Thoracic aorta (tissue), 2 donors: Measurements from ENCODE around the gene FKBP3. TPM values are rescaled to one million over a fixed set of nuclear protein-coding genes. Genes with fewer than 3 reads are reported as not detected.

Source experiments
- ATAC-seq: fragments of 150-250 bp; one replicate; pipeline ENCODE4 v1.8.0; 2017; ENCODE audit warnings: low read depth; ENCODE audit not compliant: insufficient number of reproducible peaks, low FRiP score
- DNase-seq: peaks from one replicate; pipeline ENCODE4 v3.0.0-alpha.2; 2020; ENCODE audit warnings: low spot score
- H3K27ac ChIP-seq, 2 donors: fragments of 200-600 bp; sonication (generic); 1 replicate in 1 of 2; 2 replicates in 1 of 2; pipeline ENCODE4 v1.5.1; 2016; ENCODE audit warnings: mild to moderate bottlenecking in 2 of 2, moderate library complexity in 2 of 2
- H3K27me3 ChIP-seq: fragments of 200-600 bp; sonication (generic); replicated peaks from 2 replicates; pipeline ENCODE4 v1.6.0; 2016; ENCODE audit warnings: mild to moderate bottlenecking; ENCODE audit not compliant: insufficient read depth
- H3K36me3 ChIP-seq: fragments of 200-600 bp; sonication (generic); one replicate; pipeline ENCODE4 v1.5.1; 2016
- H3K4me1 ChIP-seq, 2 donors: fragments of 200-600 bp; sonication (generic); 1 replicate in 1 of 2; 2 replicates in 1 of 2; pipeline versions ENCODE4 v1.5.1 to v1.6.0; 2016; ENCODE audit warnings: low read depth in 2 of 2, mild to moderate bottlenecking in 1 of 2; ENCODE audit not compliant: control insufficient read depth in 1 of 2
- H3K4me3 ChIP-seq: fragments of 200-600 bp; sonication (generic); 2 replicates; pipeline ENCODE4 v1.5.1; 2016; ENCODE audit warnings: mild to moderate bottlenecking
- H3K9me3 ChIP-seq: fragments of 200-600 bp; sonication (generic); 2 replicates; pipeline ENCODE4 v1.5.1; 2016
- CTCF ChIP-seq: fragments of 200-600 bp; sonication (generic); IDR thresholded peaks from one replicate; pipeline ENCODE4 v1.5.1; 2019; ENCODE audit warnings: antibody characterized with exemption
- total RNA-seq, 2 donors: library from RNA; depleted of rRNA; stranded (reverse); fragments of >200 nt; gene quantifications; one replicate each; pipeline versions ENCODE4 v1.1.0 to v1.2.3, GENCODE V29; 2016

The FKBP3 gene
- total RNA-seq, 2 donors from 2014 or later = 24.2 to 38.2 TPM

DNA sequence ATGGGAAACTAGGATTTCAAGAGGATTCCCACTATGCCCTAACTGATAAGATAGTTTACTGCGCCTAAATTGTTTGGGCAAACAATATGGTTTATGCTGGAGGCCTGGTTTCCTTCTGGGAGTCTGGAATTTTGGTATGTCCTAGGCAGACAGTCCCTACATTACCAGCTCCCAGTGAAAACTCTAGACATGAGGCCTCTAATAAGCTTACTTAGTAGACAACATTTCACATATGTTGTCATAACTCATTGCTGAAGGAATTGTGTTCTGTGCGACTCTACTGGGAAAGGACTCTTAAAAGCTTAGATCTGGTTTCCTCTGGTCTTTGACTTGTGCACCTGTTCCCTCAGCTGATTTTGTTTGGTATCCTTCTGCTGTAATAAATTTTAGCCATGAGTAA lies 68.3 kb downstream of the FKBP3 start:
- Histone ChIP-seq H3K4me1 (no peaks in the 10 kb centered on the region), H3K27me3 (no peaks in the 10 kb centered on the region), H3K4me3 (no peak overlapping the region), H3K9me3 (no peaks in the 10 kb centered on the region), H3K27ac (no peak overlapping the region), H3K36me3 (no peaks in the 10 kb centered on the region)
- DNase-seq (no peak), ATAC-seq (no peak)
- no peak for TF ChIP-seq CTCF

Other genes starting within 250 kb of the FKBP3 start
- gene KLHL28, start 172.5 kb downstream of the FKBP3 start, total RNA-seq = 10 to 100 TPM in 1 of 2 donors, 1 to 10 TPM in 1; 9.6 to 11.0 TPM
- 10 to 100 TPM in 1 of 2 donors, 1 to 10 TPM in 1; 8.5 to 32.0 TPM for gene TOGARAM1, start 172.3 kb downstream of the FKBP3 start, total RNA-seq
- gene PRPF39, start 50.4 kb downstream of the FKBP3 start, total RNA-seq = 10 to 100 TPM; 20.0 to 37.5 TPM
- 10 to 100 TPM in 1 of 2 donors, 1 to 10 TPM in 1; 4.3 to 10.7 TPM for gene FANCM, start 1.4 kb upstream of the FKBP3 start, total RNA-seq
- gene MIS18BP1, start 118.7 kb upstream of the FKBP3 start, total RNA-seq = 10 to 100 TPM; 18.7 to 40.3 TPM